ENCODE results near the gene PLXNA1.

The PLXNA1 gene

DNA sequence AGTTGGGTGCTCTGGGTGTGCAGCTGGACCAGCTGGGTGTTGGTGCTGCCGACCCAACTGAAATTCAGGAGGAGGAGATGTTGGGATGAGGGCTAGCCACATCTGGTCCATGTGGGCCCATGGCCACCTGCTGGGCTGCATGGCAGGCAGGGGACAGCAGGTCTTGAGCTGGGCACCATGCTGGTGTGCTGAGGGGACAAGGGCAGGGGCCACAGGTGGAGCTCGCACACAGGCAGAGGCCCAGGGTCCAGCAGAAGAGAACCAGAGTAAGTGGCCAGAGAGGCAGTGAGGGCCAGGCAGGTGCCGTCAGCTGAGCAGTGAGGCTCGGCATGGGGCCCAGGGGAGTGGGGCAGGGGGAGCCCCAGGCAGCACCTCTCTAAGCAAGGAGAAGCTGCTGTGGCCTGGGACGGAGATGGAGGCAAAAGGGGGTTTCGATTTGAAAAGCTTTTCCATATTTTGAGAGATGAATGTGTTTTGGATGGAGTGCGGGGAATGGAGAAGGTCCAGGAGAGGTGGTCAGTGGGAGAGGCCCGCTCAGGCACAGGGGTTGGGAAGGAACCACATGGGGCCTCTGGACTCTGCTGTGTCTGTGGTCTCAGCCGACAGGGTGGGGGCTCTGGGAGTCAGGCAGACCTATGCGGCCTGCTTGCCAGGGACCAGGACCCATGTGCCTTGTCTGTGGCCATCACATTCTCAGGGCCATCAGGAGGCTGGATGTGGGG is 30.5 kb upstream of the PLXNA1 start:
- Histone ChIP-seq H3K27ac (ENCODE audit: poor library complexity, severe bottlenecking) (no peak overlapping the region), H3K9me3 (ENCODE audit: severe bottlenecking) (no peaks in the 10 kb centered on the region), H3K27me3 (ENCODE audit: insufficient read depth, poor library complexity, severe bottlenecking) (no peaks in the 10 kb centered on the region), H3K36me3 (ENCODE audit: low read depth) (no peaks in the 10 kb centered on the region), H3K4me3 (ENCODE audit: severe bottlenecking) (no peak overlapping the region), H3K4me1 (ENCODE audit: insufficient read depth, poor library complexity, severe bottlenecking) (peaks cover 10% of the 10 kb centered on the region)
- DNase-seq (ENCODE audit: low spot score) (peak; percentile 34), ATAC-seq (ENCODE audit: low read depth) (no peak)
- TF ChIP-seq, protein P1, sequence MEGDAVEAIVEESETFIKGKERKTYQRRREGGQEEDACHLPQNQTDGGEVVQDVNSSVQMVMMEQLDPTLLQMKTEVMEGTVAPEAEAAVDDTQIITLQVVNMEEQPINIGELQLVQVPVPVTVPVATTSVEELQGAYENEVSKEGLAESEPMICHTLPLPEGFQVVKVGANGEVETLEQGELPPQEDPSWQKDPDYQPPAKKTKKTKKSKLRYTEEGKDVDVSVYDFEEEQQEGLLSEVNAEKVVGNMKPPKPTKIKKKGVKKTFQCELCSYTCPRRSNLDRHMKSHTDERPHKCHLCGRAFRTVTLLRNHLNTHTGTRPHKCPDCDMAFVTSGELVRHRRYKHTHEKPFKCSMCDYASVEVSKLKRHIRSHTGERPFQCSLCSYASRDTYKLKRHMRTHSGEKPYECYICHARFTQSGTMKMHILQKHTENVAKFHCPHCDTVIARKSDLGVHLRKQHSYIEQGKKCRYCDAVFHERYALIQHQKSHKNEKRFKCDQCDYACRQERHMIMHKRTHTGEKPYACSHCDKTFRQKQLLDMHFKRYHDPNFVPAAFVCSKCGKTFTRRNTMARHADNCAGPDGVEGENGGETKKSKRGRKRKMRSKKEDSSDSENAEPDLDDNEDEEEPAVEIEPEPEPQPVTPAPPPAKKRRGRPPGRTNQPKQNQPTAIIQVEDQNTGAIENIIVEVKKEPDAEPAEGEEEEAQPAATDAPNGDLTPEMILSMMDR (IDR thresholded peaks at IDR 0.05; ENCODE audit: poor library complexity, severe bottlenecking), result no peak

DNA sequence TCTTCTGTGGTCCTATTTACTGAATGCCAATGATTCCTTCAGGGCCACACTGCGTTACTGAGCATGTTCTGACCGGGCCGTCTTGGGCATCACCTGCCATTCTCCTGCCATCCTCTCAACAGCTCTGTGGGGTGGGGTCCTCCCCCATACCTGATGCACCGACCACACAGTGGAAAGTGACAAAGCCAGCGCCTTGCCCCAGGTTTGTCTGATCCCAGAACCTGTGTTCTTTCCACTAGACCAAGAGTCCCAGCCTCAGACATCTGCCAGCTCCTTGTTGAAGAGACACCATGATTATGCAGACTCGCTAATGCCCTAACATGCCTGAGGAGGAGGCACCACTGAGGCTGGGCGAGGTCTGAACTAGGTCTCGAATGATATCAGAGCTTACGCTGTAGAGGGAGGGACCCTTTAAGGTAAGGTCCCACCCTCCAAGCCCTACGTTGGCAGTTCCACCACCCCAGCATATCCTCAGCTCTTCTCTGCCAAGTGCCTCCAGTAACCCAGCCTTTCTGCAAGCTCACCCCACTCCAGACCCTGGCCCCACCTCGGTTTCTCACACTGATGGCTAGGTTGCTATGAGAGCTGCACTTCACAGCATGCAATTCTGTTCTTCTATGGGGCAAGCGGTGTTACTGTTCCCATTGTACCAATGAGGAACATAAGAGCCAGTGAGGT is 29.8 kb upstream of the PLXNA1 start:
- no peak overlapping the region for H3K4me3 ChIP-seq (ENCODE audit: severe bottlenecking)
- H3K9me3 ChIP-seq (ENCODE audit: severe bottlenecking), result no peaks in the 10 kb centered on the region
- H3K36me3 ChIP-seq (ENCODE audit: low read depth), result no peaks in the 10 kb centered on the region
- H3K27me3 ChIP-seq (ENCODE audit: insufficient read depth, poor library complexity, severe bottlenecking), result no peaks in the 10 kb centered on the region
- ATAC-seq (ENCODE audit: low read depth) (no peak), DNase-seq (ENCODE audit: low spot score) (peak; percentile 30)
- TF ChIP-seq, protein P1 (IDR thresholded peaks at IDR 0.05; ENCODE audit: poor library complexity, severe bottlenecking), result no peak
- H3K27ac ChIP-seq (ENCODE audit: poor library complexity, severe bottlenecking), result no peak overlapping the region
- peaks cover 10% of the 10 kb centered on the region for H3K4me1 ChIP-seq (ENCODE audit: insufficient read depth, poor library complexity, severe bottlenecking)

DNA sequence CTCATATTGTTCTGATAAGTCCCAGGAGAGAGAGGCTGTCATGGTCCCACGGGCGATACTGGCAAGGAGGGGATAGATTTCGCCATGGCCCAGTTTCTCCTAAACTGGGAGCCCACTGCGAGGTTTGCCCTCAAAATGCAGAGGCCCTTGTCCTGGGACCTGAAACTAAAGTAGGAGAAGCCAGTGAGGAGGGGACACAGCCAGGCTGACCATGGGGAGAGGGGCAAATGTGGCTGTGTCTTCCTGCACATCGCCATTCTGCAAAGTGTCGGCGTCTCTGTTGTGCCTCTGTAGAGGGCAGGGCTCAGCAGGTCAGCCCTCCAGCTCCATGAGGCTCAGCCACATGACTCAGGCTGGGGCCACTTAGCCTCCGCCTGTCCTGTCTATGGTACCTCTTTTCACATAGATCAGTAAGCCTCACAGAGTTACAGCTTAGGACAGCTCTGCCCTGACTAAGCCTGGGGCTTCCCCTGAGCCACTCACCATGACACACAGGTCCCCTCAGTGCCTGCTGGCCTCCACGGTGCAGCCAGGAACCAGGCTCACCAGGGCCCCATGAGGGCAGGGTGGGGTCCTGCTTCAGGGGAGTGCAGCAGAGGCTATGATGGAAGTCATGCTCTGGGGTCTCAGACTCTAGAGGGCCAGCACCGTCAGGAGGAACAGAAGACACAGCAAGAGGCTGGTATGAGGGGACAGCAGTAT is 28.6 kb upstream of the PLXNA1 start:
- Histone ChIP-seq H3K27me3 (ENCODE audit: insufficient read depth, poor library complexity, severe bottlenecking) (no peaks in the 10 kb centered on the region), H3K4me3 (ENCODE audit: severe bottlenecking) (no peak overlapping the region)

DNA sequence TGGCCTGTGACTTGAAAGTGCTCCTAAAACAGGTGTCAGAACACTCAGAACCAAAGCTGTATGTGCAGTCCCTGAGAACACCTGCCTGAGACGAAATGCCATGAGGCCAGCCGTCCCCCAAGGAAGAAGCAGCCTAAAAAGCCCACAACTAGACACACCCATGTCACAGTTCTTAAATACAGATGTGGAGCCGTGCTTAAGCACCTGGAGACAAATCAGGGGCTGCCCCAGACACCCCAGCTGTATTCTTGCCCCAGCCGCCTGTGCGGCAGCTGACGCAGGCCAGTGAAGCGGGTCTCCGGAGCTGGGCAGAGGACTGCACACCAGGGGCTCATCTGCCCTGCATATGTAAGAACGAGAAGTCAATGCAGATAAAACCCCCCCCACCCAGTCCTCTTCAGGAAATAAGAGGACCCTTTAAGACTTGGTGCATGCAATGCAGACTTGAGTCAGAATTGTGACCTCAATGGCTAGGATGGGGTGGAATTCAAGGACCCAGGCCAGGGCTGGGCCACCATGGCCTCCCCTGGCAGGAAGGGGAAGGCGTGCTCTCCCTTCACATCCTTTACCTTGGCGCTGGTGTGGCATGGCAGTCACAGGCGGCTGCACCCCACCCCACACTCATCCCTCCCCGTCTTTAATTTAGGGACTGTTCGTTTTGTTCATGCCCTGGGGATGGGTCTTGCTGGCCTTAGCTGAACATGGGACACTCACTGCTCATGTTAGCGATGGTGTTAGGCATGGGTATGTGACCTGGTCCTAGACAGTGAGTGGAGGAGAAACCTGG is 27.7 kb upstream of the PLXNA1 start:
- Histone ChIP-seq H3K36me3 (ENCODE audit: low read depth) (no peaks in the 10 kb centered on the region), H3K9me3 (ENCODE audit: severe bottlenecking) (no peaks in the 10 kb centered on the region), H3K4me3 (ENCODE audit: severe bottlenecking) (no peak overlapping the region), H3K27ac (ENCODE audit: poor library complexity, severe bottlenecking) (no peak overlapping the region), H3K27me3 (ENCODE audit: insufficient read depth, poor library complexity, severe bottlenecking) (no peaks in the 10 kb centered on the region), H3K4me1 (ENCODE audit: insufficient read depth, poor library complexity, severe bottlenecking) (peaks cover 15% of the 10 kb centered on the region)
- DNase-seq (ENCODE audit: low spot score) (peak; percentile 16), ATAC-seq (ENCODE audit: low read depth) (no peak)
- TF ChIP-seq, protein P1 (IDR thresholded peaks at IDR 0.05; ENCODE audit: poor library complexity, severe bottlenecking), result no peak

More for the DNA sequence above, 28.6 kb upstream of the PLXNA1 start:
- ATAC-seq (ENCODE audit: low read depth) (no peak), DNase-seq (ENCODE audit: low spot score) (peak; percentile 29)
- TF ChIP-seq, protein P1 (IDR thresholded peaks at IDR 0.05; ENCODE audit: poor library complexity, severe bottlenecking), result no peak
- Histone ChIP-seq H3K27ac (ENCODE audit: poor library complexity, severe bottlenecking) (no peak overlapping the region), H3K36me3 (ENCODE audit: low read depth) (no peaks in the 10 kb centered on the region), H3K4me1 (ENCODE audit: insufficient read depth, poor library complexity, severe bottlenecking) (peaks cover 10% of the 10 kb centered on the region), H3K9me3 (ENCODE audit: severe bottlenecking) (no peaks in the 10 kb centered on the region)

Measured in RWPE2 (cell line).